NOMO-1 (cell line): Measurements from ENCODE around the gene CADPS2.

Source experiments
- DNase-seq, 2 experiments: peaks; one replicate each; lab custom pipeline; 2025; ENCODE audit not compliant: unreplicated experiment in 2 of 2; lab: John Stamatoyannopoulos, UW

Gene CADPS2

GRCh38 chr7:122467661-122468449, 418.4 kb downstream of the CADPS2 start:
- no peak for DNase-seq

GRCh38 chr7:122465296-122465695, 421.0 kb downstream of the CADPS2 start:
- DNase-seq: no peak

GRCh38 chr7:122463631-122464030, 422.6 kb downstream of the CADPS2 start:
- DNase-seq: no peak

GRCh38 chr7:122460936-122461335, 425.3 kb downstream of the CADPS2 start:
- DNase-seq: no peak

GRCh38 chr7:122457969-122458368, 428.3 kb downstream of the CADPS2 start:
- DNase-seq: no peak

GRCh38 chr7:122457325-122457724, 428.9 kb downstream of the CADPS2 start:
- DNase-seq: no peak

- no peak for DNase-seq
Measured at GRCh38 chr7:122454776-122455507, 431.3 kb downstream of the CADPS2 start.

GRCh38 chr7:122453432-122453831, 432.8 kb downstream of the CADPS2 start:
- DNase-seq: no peak

- DNase-seq: no peak
Measured at GRCh38 chr7:122448893-122449589, 437.2 kb downstream of the CADPS2 start.

GRCh38 chr7:122442929-122443328, 443.3 kb downstream of the CADPS2 start:
- no peak for DNase-seq

- DNase-seq: no peak
Measured at GRCh38 chr7:122438492-122438891, 447.8 kb downstream of the CADPS2 start.

- DNase-seq: no peak
Measured at GRCh38 chr7:122438006-122438405, 448.3 kb downstream of the CADPS2 start.

GRCh38 chr7:122433765-122434164, 452.5 kb downstream of the CADPS2 start:
- DNase-seq: no peak

GRCh38 chr7:122430710-122431109, 455.6 kb downstream of the CADPS2 start:
- no peak for DNase-seq

- DNase-seq: no peak
Measured at GRCh38 chr7:122429926-122430325, 456.3 kb downstream of the CADPS2 start.

- DNase-seq: no peak
Measured at GRCh38 chr7:122425731-122426130, 460.5 kb downstream of the CADPS2 start.

- DNase-seq: no peak
Measured at GRCh38 chr7:122423591-122423990, 462.7 kb downstream of the CADPS2 start.

GRCh38 chr7:122416336-122416735, 469.9 kb downstream of the CADPS2 start:
- no peak for DNase-seq

GRCh38 chr7:122415510-122415909, 470.8 kb downstream of the CADPS2 start:
- no peak for DNase-seq

- DNase-seq: no peak
Measured at GRCh38 chr7:122413339-122413738, 472.9 kb downstream of the CADPS2 start.

GRCh38 chr7:122412883-122413282, 473.4 kb downstream of the CADPS2 start:
- no peak for DNase-seq

- no peak for DNase-seq
Measured at GRCh38 chr7:122412441-122412840, 473.8 kb downstream of the CADPS2 start.
